Vagina (tissue), 2 donors: ENCODE results near the gene CBY3. TPM values are rescaled to one million over a fixed set of nuclear protein-coding genes. Genes with fewer than 3 reads are reported as not detected.
A peak's percentile ranks its signal among the peaks of the same experiment; 100 is the strongest.

Experiments
- DNase-seq, 2 donors: peaks; one replicate each; pipeline ENCODE4 v3.0.0-alpha.2; 2017; ENCODE audit errors: extremely low spot score in 2 of 2
- H3K27ac ChIP-seq: fragments of 200-600 bp; sonication (generic); one replicate; pipeline ENCODE4 v1.5.1; 2019
- H3K27me3 ChIP-seq: fragments of 200-600 bp; sonication (generic); one replicate; pipeline ENCODE4 v1.5.1; 2019
- H3K36me3 ChIP-seq, 2 donors: fragments of 200-600 bp; sonication (generic); one replicate each; pipeline ENCODE4 v1.5.1; 2017 to 2019
- H3K4me1 ChIP-seq: fragments of 200-600 bp; sonication (generic); one replicate; pipeline ENCODE4 v1.5.1; 2019
- H3K4me3 ChIP-seq, 2 donors: fragments of 200-600 bp; sonication (generic); 1 replicate in 1 of 2; 2 replicates in 1 of 2; pipeline ENCODE4 v1.5.1; 2016 to 2019
- H3K9me3 ChIP-seq: fragments of 200-600 bp; sonication (generic); one replicate; pipeline ENCODE4 v1.5.1; 2019
- POLR2A ChIP-seq, 2 donors: fragments of 450-650 bp; IDR thresholded peaks; one replicate each; pipeline ENCODE4 v1.6.1; 2017; ENCODE audit warnings: antibody characterized with exemption in 2 of 2, mild to moderate bottlenecking in 2 of 2, moderate library complexity in 2 of 2
- POLR2AphosphoS5 ChIP-seq, 2 donors: sonication (generic); formaldehyde crosslinking; IDR thresholded peaks; one replicate each; pipeline ENCODE4 v1.9.0; 2017; ENCODE audit warnings: antibody characterized with exemption in 2 of 2, mild to moderate bottlenecking in 2 of 2, low read depth in 1 of 2; ENCODE audit not compliant: insufficient read depth in 1 of 2
- intact Hi-C: fragments of 100-400 bp; cut with DNase I; formaldehyde crosslinking; loops from one replicate; pipeline ENCODE4 v1.15.1; 2023
- total RNA-seq: library from RNA; depleted of rRNA; stranded (reverse); fragments of >200 nt; gene quantifications from one replicate; pipeline ENCODE4 v1.2.3, GENCODE V29; 2016
- TF ChIP-seq, protein P1 (sequence below), 3 experiments: fragments of 450-650 bp in 2 of 3; fragments of 200-600 bp in 1 of 3; sonication (generic) in 1 of 3; IDR thresholded peaks; one replicate each; pipeline ENCODE4 v1.5.1; 2017 to 2019; ENCODE audit warnings: antibody characterized with exemption in 3 of 3, mild to moderate bottlenecking in 2 of 3, moderate library complexity in 2 of 3

Gene CBY3
- total RNA-seq, 1 donor from 2014 or later: not detected

DNA sequence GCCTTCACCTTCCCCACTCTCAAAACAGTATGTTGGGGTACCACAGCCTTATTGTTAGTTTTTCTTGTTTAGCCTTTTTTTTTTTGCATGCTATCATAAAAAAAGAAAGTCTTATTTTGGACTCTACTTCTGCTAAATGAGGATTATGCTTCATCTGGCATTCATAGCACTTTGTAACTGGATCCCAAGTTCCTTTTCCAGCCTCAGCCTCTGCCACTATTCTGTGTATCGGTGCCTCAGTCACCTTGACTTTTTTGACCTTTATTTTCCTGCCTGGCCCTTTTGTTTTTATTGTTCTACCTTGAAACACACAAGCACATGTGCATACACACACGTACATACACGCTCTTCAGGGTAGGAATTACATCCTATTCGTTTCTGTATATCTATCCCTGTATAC lies 43.3 kb upstream of the CBY3 start:
- no peak for TF ChIP-seq POLR2A (IDR thresholded peaks at IDR 0.05)
- TF ChIP-seq POLR2AphosphoS5 (IDR thresholded peaks at IDR 0.05; ENCODE audit: insufficient read depth in 1 of 2, low read depth in 1 of 2): no peak
- TF ChIP-seq, protein P1, sequence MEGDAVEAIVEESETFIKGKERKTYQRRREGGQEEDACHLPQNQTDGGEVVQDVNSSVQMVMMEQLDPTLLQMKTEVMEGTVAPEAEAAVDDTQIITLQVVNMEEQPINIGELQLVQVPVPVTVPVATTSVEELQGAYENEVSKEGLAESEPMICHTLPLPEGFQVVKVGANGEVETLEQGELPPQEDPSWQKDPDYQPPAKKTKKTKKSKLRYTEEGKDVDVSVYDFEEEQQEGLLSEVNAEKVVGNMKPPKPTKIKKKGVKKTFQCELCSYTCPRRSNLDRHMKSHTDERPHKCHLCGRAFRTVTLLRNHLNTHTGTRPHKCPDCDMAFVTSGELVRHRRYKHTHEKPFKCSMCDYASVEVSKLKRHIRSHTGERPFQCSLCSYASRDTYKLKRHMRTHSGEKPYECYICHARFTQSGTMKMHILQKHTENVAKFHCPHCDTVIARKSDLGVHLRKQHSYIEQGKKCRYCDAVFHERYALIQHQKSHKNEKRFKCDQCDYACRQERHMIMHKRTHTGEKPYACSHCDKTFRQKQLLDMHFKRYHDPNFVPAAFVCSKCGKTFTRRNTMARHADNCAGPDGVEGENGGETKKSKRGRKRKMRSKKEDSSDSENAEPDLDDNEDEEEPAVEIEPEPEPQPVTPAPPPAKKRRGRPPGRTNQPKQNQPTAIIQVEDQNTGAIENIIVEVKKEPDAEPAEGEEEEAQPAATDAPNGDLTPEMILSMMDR (IDR thresholded peaks at IDR 0.05): no peak
- intact Hi-C loops: no loop called here
- H3K4me1 ChIP-seq: no peaks in the 10 kb centered on the region
- no peaks in the 10 kb centered on the region for H3K27me3 ChIP-seq
- no peak overlapping the region for H3K4me3 ChIP-seq
- no peaks in the 10 kb centered on the region for H3K9me3 ChIP-seq
- peaks cover 4 to 99% of the 10 kb centered on the region in 2 donors for H3K36me3 ChIP-seq
- DNase-seq: no peak
- H3K27ac ChIP-seq: no peak overlapping the region

DNA sequence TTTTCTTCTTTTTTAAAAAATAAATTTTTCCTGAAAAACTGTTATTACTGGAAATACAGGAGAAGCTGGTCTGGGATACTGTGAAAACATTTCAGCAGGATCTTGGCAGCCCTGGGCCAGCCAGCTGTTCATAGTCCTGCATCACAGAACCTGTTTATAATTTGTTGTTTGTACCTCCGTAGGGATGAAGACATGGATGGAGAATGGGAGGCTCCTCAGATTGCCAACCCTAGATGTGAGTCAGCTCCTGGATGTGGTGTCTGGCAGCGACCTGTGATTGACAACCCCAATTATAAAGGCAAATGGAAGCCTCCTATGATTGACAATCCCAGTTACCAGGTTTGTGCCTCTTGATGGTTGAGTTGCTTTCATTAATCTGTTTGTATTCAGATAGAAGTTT lies 39.4 kb upstream of the CBY3 start:
- H3K27me3 ChIP-seq: no peaks in the 10 kb centered on the region
- no peaks in the 10 kb centered on the region for H3K4me1 ChIP-seq
- H3K36me3 ChIP-seq: peaks cover 0 to 91% of the 10 kb centered on the region in 2 donors
- H3K9me3 ChIP-seq: no peaks in the 10 kb centered on the region
- TF ChIP-seq, protein P1 (IDR thresholded peaks at IDR 0.05): no peak
- no peak for TF ChIP-seq POLR2AphosphoS5 (IDR thresholded peaks at IDR 0.05; ENCODE audit: insufficient read depth in 1 of 2, low read depth in 1 of 2)
- no peak for TF ChIP-seq POLR2A (IDR thresholded peaks at IDR 0.05)
- H3K4me3 ChIP-seq: no peak overlapping the region
- no peak for DNase-seq
- intact Hi-C loops: no loop called here
- no peak overlapping the region for H3K27ac ChIP-seq

DNA sequence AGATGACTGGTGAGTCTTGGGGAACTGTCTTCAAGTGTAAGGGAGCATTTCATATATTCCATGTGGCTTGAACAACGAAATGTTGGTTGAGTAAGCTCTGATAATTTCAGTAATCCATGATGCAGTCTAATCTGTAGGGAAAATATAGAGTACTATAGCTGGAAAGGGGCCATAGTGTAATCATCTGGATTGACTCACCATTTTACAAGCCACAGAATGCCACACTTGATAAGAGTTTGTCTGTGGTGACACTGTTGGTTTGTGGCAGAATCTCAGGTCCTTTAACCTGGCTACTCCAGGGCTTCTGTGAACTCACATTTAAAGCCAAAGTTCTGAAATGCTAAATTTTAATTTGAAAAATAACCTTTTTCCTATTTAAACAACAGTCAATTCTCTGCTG lies 35.5 kb upstream of the CBY3 start:
- TF ChIP-seq POLR2AphosphoS5 (IDR thresholded peaks at IDR 0.05; ENCODE audit: insufficient read depth in 1 of 2, low read depth in 1 of 2): no peak
- TF ChIP-seq, protein P1 (IDR thresholded peaks at IDR 0.05): no peak
- no peak for TF ChIP-seq POLR2A (IDR thresholded peaks at IDR 0.05)

DNA sequence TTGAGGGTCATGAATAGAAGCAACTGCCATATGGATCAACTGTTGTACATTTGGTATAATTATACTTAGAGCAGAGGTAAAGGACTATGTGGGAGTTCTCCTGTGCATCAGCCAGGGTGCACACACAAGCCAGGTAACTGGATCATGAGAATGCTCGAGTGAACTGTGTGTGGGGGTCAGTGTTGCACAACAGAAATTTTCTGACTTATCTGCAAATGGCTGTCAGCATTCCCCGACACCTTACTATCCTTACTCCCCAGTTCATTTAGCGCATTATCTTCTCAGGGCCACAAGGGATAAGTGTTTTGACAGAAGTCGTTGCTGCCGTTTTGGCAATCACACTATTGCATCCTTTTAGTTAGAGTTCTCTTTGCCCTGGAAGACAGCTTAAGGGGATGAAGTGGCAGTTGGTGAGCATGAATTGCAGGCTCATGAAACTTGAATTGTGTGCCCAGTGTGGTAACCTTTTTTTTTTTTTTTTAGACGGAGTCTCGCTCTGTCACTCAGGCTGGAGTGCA lies 19.6 kb upstream of the CBY3 start:
- peak overlapping the region; percentile 91 to 95 for H3K4me3 ChIP-seq
- intact Hi-C loops: no loop called here
- H3K36me3 ChIP-seq: no peaks in the 10 kb centered on the region
- no peaks in the 10 kb centered on the region for H3K9me3 ChIP-seq
- TF ChIP-seq, protein P1 (IDR thresholded peaks at IDR 0.05): no peak
- TF ChIP-seq POLR2A (IDR thresholded peaks at IDR 0.05) (no peak), POLR2AphosphoS5 (IDR thresholded peaks at IDR 0.05; ENCODE audit: insufficient read depth in 1 of 2, low read depth in 1 of 2) (no peak)
- peaks cover 46% of the 10 kb centered on the region for H3K4me1 ChIP-seq
- H3K27ac ChIP-seq: peak overlapping the region; percentile 96
- no peak for DNase-seq
- H3K27me3 ChIP-seq: no peaks in the 10 kb centered on the region

More for the DNA sequence above, 35.5 kb upstream of the CBY3 start:
- intact Hi-C loops: no loop called here
- Histone ChIP-seq H3K9me3 (no peaks in the 10 kb centered on the region), H3K4me1 (no peaks in the 10 kb centered on the region), H3K36me3 (peaks cover 0 to 75% of the 10 kb centered on the region in 2 donors), H3K27ac (no peak overlapping the region), H3K27me3 (no peaks in the 10 kb centered on the region), H3K4me3 (no peak overlapping the region)
- DNase-seq: no peak

DNA sequence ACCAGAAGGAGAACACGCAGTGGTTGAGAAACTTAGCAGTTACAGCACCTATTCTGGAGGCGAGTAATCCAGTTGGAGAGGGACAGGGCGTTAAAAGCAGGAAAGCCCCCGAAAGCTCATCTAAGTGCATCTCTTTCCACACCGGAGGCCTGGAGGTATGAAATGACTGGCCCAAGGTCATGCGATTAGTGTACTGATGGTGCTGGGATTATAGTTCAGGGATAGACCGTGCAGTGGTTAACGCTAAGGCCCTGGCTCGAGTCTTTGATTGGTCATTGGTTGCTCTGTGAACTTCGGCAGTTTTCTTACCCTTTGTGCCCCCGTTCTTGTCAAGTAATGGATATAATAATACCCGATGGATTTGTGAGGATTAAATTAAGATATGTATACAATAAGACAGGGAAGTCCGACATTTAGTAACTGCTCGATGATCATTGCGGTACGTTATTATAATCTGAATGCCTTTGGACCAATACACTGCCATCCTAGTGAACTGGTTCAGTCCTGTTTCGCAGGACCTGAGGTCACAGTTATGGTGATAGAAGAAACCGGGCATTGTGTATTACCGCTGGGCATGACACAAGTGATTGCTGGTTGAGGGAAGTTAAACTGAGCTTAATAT lies 18.9 kb upstream of the CBY3 start:
- DNase-seq: no peak
- Histone ChIP-seq H3K36me3 (no peaks in the 10 kb centered on the region), H3K4me3 (peak overlapping the region; percentile 91 to 95), H3K9me3 (no peaks in the 10 kb centered on the region), H3K4me1 (peaks cover 46% of the 10 kb centered on the region), H3K27me3 (no peaks in the 10 kb centered on the region), H3K27ac (peak overlapping the region; percentile 96)
- no peak for TF ChIP-seq POLR2A (IDR thresholded peaks at IDR 0.05)
- no peak for TF ChIP-seq POLR2AphosphoS5 (IDR thresholded peaks at IDR 0.05; ENCODE audit: insufficient read depth in 1 of 2, low read depth in 1 of 2)
- TF ChIP-seq, protein P1 (IDR thresholded peaks at IDR 0.05): no peak
- intact Hi-C loops: loop anchor here (2.0 kb wide), 1 partner anchor 33 kb away; the partner anchor contains the start of gene MAML1
